BLaER1 treated with 17β-estradiol and CSF1 and Interleukin-3, amounts not matched to agents 10 nM and 100 nM (cell line): ENCODE measurements around the gene ALDH7A1.
"Not testable (repeated sequence)": the region's sequence is repeated elsewhere in the genome, so short reads cannot be mapped to it uniquely, and the experiment has no call there.

Experiments
- H3K27ac ChIP-seq, 11 experiments: shearing (Covaris generic); formaldehyde crosslinking; 2 replicates each; pipeline ENCODE4 v1.8.1; 2022
- H3K27me3 ChIP-seq, 11 experiments: shearing (Covaris generic); formaldehyde crosslinking; 2 replicates each; pipeline ENCODE4 v1.8.1; 2022
- H3K36me3 ChIP-seq, 11 experiments: shearing (Covaris generic); formaldehyde crosslinking; 2 replicates each; pipeline ENCODE4 v1.8.1; 2022
- H3K4me1 ChIP-seq, 10 experiments: shearing (Covaris generic); formaldehyde crosslinking; 2 replicates each; pipeline ENCODE4 v1.8.1; 2022
- H3K4me2 ChIP-seq, 11 experiments: shearing (Covaris generic); formaldehyde crosslinking; 2 replicates each; pipeline ENCODE4 v1.8.1; 2022
- H3K4me3 ChIP-seq, 10 experiments: shearing (Covaris generic); formaldehyde crosslinking; 2 replicates each; pipeline ENCODE4 v1.8.1; 2022
- H3K9ac ChIP-seq, 11 experiments: shearing (Covaris generic); formaldehyde crosslinking; 2 replicates each; pipeline ENCODE4 v1.8.1; 2022
- H3K9me3 ChIP-seq, 11 experiments: shearing (Covaris generic); formaldehyde crosslinking; replicated peaks in 1 of 11; 2 replicates each; pipeline ENCODE4 v1.8.1; 2022
- H4K20me1 ChIP-seq, 11 experiments: shearing (Covaris generic); formaldehyde crosslinking; 2 replicates each; pipeline ENCODE4 v1.8.1; 2022
- Cebpa-rat ChIP-seq, 11 experiments: shearing (Covaris generic); IDR thresholded peaks; 2 replicates each; pipeline ENCODE4 v1.8.1; 2022

Gene ALDH7A1

DNA sequence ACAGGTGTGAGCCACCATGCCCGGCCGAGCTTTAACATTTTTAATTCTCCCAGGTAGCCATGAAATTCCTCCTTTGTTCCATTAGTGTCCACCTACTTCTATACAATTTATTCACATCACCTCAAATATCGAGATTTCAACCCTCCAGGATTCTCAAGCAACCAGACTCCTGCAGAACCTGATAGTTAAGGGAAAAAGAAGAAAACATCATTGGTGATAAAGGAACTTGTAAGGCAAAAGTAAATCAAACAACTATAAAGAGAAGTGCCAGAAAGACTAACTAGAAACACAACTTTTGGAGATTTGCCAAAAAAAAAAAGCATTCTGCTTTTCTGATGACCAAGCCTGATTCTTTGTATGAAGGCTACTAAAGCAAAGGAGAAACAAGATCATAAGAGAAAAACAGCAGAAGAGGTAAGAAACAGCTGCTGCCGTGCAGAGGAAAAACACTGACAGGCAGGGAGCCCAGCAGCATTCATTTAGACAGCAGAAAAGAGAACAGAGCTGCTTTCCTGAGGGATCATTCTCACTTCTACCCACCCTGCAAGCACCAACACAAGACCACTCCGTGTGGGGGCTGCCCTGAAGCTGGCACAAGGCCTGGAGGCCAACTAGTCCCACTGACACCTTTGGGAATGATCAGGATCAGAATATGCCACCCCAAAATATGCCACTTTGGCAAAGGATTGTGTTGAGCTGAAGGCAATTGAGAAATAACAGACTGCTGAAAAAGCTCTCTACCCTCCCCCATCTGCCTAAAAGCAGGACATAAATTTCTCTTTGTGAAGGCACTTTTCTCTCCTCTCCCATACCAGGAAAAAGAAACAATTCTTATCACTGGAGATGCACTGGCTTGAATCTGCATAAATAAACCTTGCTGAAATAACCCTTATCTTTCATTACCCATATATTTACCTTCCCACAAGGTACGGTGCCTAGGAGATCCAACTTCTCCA lies 75.1 kb downstream of the ALDH7A1 start:
- Histone ChIP-seq H3K9ac (no peak overlapping the region), H3K36me3 (no peaks in the 10 kb centered on the region), H3K4me2 (peak overlapping the region in 2 of 11 experiments; percentile 23 to 56; a peak in 4 of 22 replicates), H4K20me1 (no peaks in the 10 kb centered on the region), H3K9me3 (no peaks in the 10 kb centered on the region), H3K27ac (no peak overlapping the region), H3K27me3 (no peaks in the 10 kb centered on the region), H3K4me3 (no peak overlapping the region), H3K4me1 (peaks cover 5 to 16% (median 11%) of the 10 kb centered on the region in 10 experiments; a peak in 15 of 20 replicates)
- no peak for TF ChIP-seq Cebpa-rat (IDR thresholded peaks at IDR 0.05)

DNA sequence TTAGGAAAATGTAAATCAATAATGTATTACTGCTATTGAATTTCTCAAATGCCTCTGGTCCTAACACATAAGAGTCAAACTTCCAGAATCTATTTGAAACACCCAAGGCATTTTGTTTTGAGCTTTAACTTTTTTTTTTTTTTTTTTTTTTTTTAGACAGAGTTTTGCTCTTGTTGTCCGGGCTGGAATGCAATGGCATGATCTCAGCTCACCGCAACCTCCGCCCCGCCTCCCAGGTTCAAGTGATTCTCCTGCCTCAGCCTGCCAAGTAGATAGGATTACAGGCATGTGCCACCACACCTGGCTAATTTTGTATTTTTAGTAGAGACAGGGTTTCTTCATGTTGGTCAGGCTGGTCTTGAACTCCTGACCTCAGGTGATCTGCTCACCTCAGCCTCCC lies 75.8 kb downstream of the ALDH7A1 start:
- H3K4me1 ChIP-seq, H3K4me2 ChIP-seq, H3K36me3 ChIP-seq, H3K4me3 ChIP-seq, H3K27ac ChIP-seq, H4K20me1 ChIP-seq, H3K9ac ChIP-seq, H3K9me3 ChIP-seq, H3K27me3 ChIP-seq: not testable (repeated sequence)

GRCh38 chr5:126516852-126517251 lies 78.2 kb downstream of the ALDH7A1 start:
- Histone ChIP-seq H3K9ac (no peak overlapping the region), H3K4me3 (no peak overlapping the region), H3K27ac (no peak overlapping the region), H3K27me3 (no peaks in the 10 kb centered on the region), H3K4me2 (no peak overlapping the region), H3K9me3 (no peaks in the 10 kb centered on the region), H3K36me3 (no peaks in the 10 kb centered on the region), H3K4me1 (peaks cover 0 to 10% (median 0%) of the 10 kb centered on the region in 10 experiments; a peak in 1 of 20 replicates), H4K20me1 (no peaks in the 10 kb centered on the region)
- TF ChIP-seq Cebpa-rat (IDR thresholded peaks at IDR 0.05) = no peak

DNA sequence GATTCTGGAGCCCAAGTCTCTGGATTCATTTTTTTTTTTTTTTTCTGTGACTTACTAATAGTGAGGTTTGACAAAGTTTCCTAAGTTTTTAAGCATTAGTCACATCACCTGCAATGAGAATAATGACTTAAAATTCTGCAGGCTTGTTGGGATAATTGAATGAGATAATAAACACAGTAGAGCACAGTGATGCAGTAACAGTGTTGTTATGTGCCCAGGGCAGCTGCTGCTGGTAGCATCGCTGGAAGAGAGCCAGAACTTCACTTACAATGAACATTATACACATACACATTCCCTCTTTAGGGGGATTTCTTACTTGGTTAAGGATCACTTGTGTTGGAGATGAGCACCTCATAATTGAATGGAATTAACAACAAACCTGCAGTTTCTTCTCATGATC lies 78.9 kb downstream of the ALDH7A1 start:
- Histone ChIP-seq H3K4me2 (no peak overlapping the region), H3K9ac (no peak overlapping the region), H3K4me1 (peaks cover 0 to 10% (median 0%) of the 10 kb centered on the region in 10 experiments; a peak in 1 of 20 replicates), H3K9me3 (no peaks in the 10 kb centered on the region), H4K20me1 (no peaks in the 10 kb centered on the region), H3K36me3 (no peaks in the 10 kb centered on the region), H3K4me3 (no peak overlapping the region), H3K27ac (no peak overlapping the region), H3K27me3 (no peaks in the 10 kb centered on the region)
- TF ChIP-seq Cebpa-rat (IDR thresholded peaks at IDR 0.05) = no peak

DNA sequence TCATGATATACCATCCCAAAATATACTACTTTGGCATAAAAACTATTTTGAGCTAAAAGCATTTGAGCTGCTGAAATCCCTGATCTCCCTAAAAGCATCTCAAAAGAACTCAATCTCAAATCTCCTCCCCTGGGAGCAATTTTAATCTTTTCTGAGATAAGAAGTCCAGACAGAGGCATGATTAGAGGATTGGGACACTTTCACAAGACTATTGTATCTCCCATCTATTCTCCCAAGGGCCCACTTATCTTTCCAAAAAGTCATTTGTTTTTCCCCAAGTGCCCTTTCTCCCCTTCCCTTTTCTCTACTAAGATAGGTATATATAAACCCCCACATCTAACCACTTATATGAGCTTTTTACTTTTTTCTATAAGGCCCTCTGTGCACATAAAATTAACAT lies 79.7 kb downstream of the ALDH7A1 start:
- peaks cover 0 to 9% (median 4%) of the 10 kb centered on the region in 10 experiments; a peak in 3 of 20 replicates for H3K4me1 ChIP-seq
- no peaks in the 10 kb centered on the region for H3K27me3 ChIP-seq
- no peaks in the 10 kb centered on the region for H4K20me1 ChIP-seq
- no peak overlapping the region for H3K9ac ChIP-seq
- H3K36me3 ChIP-seq = no peaks in the 10 kb centered on the region
- no peak overlapping the region for H3K4me2 ChIP-seq
- no peaks in the 10 kb centered on the region for H3K9me3 ChIP-seq
- no peak for TF ChIP-seq Cebpa-rat (IDR thresholded peaks at IDR 0.05)
- H3K4me3 ChIP-seq = no peak overlapping the region
- no peak overlapping the region for H3K27ac ChIP-seq

DNA sequence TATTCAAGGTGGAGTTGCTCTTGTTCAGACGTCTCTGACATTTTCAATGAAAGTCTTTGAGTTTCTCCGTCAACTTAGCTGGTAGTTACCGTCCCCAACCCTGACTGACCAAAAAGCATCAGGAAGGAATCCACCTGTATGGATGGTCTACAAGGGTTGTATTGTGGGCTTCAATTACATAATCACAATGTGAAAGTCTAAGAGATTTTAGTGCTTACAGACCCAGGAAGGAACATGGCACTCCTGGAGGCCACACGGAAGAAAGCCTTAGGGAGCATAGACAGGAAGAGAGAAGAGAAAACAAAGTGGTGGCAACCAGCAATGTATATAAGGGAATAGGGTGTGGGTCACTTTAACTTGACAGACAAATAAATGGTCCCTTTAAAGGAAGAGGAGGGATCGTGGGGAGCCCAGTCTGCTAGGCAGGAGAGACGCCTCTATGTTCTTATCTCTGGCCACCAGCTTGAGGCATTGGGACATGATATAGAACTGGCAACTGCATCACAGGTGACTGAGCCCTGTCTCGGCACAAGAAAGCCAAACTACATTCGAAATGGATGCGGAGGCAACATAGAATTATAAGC lies 80.4 kb downstream of the ALDH7A1 start:
- Histone ChIP-seq H3K4me1 (peaks cover 2 to 9% (median 3%) of the 10 kb centered on the region in 10 experiments; a peak in 17 of 20 replicates), H3K27me3 (no peaks in the 10 kb centered on the region), H3K4me3 (no peak overlapping the region), H3K27ac (no peak overlapping the region), H3K4me2 (no peak overlapping the region), H3K9ac (no peak overlapping the region), H3K36me3 (no peaks in the 10 kb centered on the region), H3K9me3 (no peaks in the 10 kb centered on the region), H4K20me1 (no peaks in the 10 kb centered on the region)
- no peak for TF ChIP-seq Cebpa-rat (IDR thresholded peaks at IDR 0.05)

DNA sequence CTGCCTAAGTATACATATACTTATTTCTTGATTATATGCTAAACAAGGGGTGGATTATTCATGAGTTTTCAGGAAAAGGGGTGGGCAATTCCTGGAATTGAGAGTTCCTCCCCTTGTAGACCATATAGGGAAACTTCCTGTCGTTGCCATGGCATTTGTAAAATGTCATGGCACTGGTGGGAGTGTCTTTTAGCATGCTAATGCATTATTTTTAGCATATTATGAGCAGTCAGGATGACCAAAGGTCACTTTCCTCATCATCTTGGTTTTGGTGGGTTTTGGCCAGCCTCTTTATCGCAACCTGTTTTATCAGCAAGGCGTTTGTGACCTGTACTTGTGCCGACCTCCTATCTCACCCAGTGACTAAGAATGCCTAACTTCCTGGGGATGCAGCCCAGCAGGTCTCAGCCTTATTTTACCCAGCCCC lies 80.9 kb downstream of the ALDH7A1 start:
- H3K27ac ChIP-seq = no peak overlapping the region
- H3K27me3 ChIP-seq = no peaks in the 10 kb centered on the region

GRCh38 chr5:126513703-126514102 lies 81.3 kb downstream of the ALDH7A1 start:
- Histone ChIP-seq H3K36me3 (no peaks in the 10 kb centered on the region), H3K9ac (no peak overlapping the region), H4K20me1 (no peaks in the 10 kb centered on the region), H3K4me3 (no peak overlapping the region), H3K9me3 (no peaks in the 10 kb centered on the region), H3K4me2 (no peak overlapping the region), H3K4me1 (peaks cover 10 to 18% (median 13%) of the 10 kb centered on the region in 10 experiments), H3K27me3 (no peaks in the 10 kb centered on the region), H3K27ac (no peak overlapping the region)
- no peak for TF ChIP-seq Cebpa-rat (IDR thresholded peaks at IDR 0.05)

More for the DNA sequence above, 80.9 kb downstream of the ALDH7A1 start:
- no peak overlapping the region for H3K4me3 ChIP-seq
- H4K20me1 ChIP-seq = no peaks in the 10 kb centered on the region
- no peaks in the 10 kb centered on the region for H3K9me3 ChIP-seq
- H3K9ac ChIP-seq = no peak overlapping the region
- H3K4me1 ChIP-seq = peaks cover 6 to 14% (median 8%) of the 10 kb centered on the region in 10 experiments; a peak in 19 of 20 replicates
- TF ChIP-seq Cebpa-rat (IDR thresholded peaks at IDR 0.05) = no peak
- no peak overlapping the region for H3K4me2 ChIP-seq
- H3K36me3 ChIP-seq = no peaks in the 10 kb centered on the region

DNA sequence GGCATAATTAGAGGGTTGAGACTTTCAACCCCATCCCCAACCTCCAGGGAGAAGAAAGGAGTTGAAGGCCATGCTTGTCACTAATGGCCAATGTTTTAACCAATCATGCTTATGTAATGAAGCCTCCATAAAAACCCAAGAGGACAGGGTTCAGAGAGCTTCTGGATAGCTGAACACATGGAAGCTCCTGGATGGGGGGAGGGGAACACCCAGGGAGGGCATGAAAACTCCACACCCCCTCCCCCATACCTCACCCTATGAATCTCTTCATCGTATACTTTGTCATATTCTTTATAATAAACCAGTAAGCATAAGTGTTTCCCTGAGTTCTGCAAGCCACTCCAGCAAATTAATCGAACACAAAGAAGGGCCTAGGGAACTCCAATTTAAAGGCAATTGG lies 81.7 kb downstream of the ALDH7A1 start:
- H3K27ac ChIP-seq = no peak overlapping the region

More for the DNA sequence above, 81.7 kb downstream of the ALDH7A1 start:
- no peak overlapping the region for H3K9ac ChIP-seq
- H4K20me1 ChIP-seq = no peaks in the 10 kb centered on the region
- H3K9me3 ChIP-seq = no peaks in the 10 kb centered on the region
- no peaks in the 10 kb centered on the region for H3K36me3 ChIP-seq
- H3K4me1 ChIP-seq = peaks cover 14 to 22% (median 17%) of the 10 kb centered on the region in 10 experiments
- H3K4me3 ChIP-seq = no peak overlapping the region
- TF ChIP-seq Cebpa-rat (IDR thresholded peaks at IDR 0.05) = no peak
- no peaks in the 10 kb centered on the region for H3K27me3 ChIP-seq
- no peak overlapping the region for H3K4me2 ChIP-seq
